IPS-15b (cell line): ENCODE results near the gene CHST11.
"Not testable (repeated sequence)": the region's sequence is repeated elsewhere in the genome, so short reads cannot be mapped to it uniquely, and the experiment has no call there.

Experiments used
- H3K27me3 ChIP-seq: one replicate; pipeline ENCODE4 v1.6.1; 2013; ENCODE audit warnings: low read length; ENCODE audit not compliant: control insufficient read depth, insufficient read depth
- H3K36me3 ChIP-seq: one replicate; pipeline ENCODE4 v1.6.1; 2013; ENCODE audit warnings: low read length; ENCODE audit not compliant: control insufficient read depth, insufficient read depth
- H3K4me1 ChIP-seq: one replicate; pipeline ENCODE4 v1.6.1; 2013; ENCODE audit warnings: mild to moderate bottlenecking, low read length; ENCODE audit not compliant: control insufficient read depth, insufficient read depth
- H3K4me3 ChIP-seq: one replicate; pipeline ENCODE4 v1.5.1; 2013; ENCODE audit warnings: low read depth, low read length
- H3K9ac ChIP-seq: one replicate; pipeline ENCODE4 v1.6.1; 2013; ENCODE audit warnings: low read depth, mild to moderate bottlenecking, low read length
- H3K9me3 ChIP-seq: one replicate; pipeline ENCODE4 v1.6.1; 2013; ENCODE audit warnings: mild to moderate bottlenecking, low read length; ENCODE audit not compliant: control insufficient read depth, insufficient read depth

Gene CHST11

DNA sequence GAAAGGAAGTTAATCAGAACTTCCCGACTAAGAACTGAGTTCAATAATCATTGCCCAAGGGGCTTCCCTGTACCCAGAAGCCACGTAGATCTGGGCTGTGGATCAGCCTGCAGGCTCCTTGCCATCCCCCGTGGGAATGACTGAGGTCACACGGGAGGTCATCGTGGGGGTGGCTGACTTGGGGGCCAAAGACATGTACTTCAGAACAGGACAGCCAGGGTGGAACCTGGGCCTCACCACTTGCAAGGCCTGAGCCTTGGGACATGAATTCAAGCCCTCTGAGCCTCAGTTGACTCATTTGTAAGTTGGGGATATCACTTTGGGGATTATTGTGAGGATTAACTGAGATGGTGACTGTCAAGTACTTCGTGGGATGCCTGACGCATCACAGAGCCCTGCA lies 280.4 kb downstream of the CHST11 start:
- Histone ChIP-seq H3K9ac (no peak overlapping the region), H3K27me3 (no peaks in the 10 kb centered on the region), H3K4me1 (no peaks in the 10 kb centered on the region), H3K4me3 (no peak overlapping the region), H3K36me3 (no peaks in the 10 kb centered on the region), H3K9me3 (no peaks in the 10 kb centered on the region)

DNA sequence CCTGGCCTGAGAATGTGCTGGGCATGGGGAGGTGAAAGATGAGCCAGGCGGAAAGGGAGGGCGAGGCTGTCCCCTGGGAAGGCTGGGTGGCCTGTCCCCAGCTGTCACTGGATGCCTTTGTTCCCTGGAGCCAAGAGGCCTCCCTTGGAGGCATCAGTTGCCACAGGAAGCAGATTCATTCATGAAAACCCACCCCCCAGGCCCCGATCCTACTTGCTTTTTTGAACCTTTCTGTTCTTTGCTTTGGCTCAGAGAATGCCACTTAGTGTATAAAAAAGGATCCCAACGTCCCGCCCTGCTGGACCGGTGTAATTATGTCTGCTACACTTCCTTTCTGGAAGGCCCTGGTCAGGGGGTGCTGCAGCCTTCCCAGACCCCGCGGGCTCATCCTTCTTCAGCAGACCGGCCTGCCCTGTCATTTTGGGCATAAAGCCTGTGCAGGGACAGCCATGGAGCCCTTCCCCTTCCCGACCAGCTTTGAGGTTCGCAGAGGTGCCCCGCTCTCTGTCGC lies 281.1 kb downstream of the CHST11 start:
- H3K27me3 ChIP-seq, result no peaks in the 10 kb centered on the region
- no peaks in the 10 kb centered on the region for H3K36me3 ChIP-seq
- H3K4me3 ChIP-seq, result no peak overlapping the region
- no peaks in the 10 kb centered on the region for H3K4me1 ChIP-seq
- H3K9ac ChIP-seq, result no peak overlapping the region
- H3K9me3 ChIP-seq, result no peaks in the 10 kb centered on the region

DNA sequence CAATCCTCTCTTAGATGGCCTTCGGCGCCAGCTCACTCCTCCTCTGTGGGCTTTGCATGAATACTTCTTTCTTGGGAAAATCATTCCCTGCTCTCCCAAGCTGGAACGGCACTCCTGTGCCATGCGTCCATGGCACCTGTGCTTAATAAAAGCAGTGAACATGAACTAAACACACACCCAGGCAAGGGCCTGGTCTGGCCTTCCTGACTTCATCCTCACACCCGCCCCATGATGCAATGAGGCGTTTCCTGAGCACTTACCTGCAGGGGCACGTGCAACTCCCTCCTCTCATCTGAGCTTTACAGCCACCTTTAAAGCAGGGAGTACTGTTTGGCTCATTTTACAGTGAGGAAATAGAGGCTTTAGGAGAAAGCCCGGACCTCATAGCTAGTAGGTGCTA lies 281.6 kb downstream of the CHST11 start:
- no peak overlapping the region for H3K9ac ChIP-seq
- no peaks in the 10 kb centered on the region for H3K9me3 ChIP-seq
- H3K4me3 ChIP-seq, result no peak overlapping the region
- no peaks in the 10 kb centered on the region for H3K27me3 ChIP-seq
- H3K4me1 ChIP-seq, result no peaks in the 10 kb centered on the region
- H3K36me3 ChIP-seq, result no peaks in the 10 kb centered on the region

DNA sequence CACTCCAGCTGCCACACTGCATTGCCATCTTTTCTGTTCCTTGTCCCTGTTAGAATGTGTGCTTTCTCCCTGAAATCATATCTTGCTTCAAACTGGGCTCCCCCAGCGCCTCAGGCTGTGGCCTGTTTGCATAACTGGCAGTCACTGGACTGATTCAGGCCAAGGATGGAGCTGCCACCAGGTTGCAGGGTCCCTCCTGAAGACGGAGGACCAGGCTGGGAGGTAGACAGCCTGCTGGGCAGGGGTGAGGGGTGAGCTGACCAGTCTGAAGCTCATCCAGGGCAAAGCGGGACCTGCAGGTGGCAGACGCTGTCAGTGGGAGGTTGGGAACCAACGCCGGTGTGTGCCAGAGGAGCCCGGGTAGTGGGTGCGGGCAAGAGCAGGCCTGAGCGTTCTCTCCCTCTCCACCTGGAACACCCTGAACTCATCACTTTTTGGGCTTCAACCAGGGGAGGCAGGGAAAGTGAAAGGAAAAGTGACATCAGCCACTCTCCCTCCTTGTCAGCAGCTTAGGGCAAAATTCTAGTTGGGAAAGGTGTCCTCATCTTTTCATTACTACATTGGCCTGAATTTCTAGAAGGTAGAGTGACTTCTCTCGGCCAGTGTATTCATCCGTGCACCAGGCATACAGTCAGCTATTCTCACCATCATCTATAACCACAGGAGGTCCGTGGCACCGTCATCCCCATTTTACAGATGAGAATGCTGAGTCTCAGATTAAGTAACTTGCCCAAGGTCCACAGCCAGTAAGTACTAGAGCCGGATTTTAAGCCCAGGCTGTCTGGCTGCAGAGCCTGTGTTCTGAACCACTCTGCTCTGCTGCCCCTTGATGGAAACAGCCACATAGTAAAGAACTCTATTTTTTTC lies 282.3 kb downstream of the CHST11 start:
- Histone ChIP-seq H3K9ac (no peak overlapping the region), H3K36me3 (no peaks in the 10 kb centered on the region), H3K4me3 (no peak overlapping the region), H3K4me1 (no peaks in the 10 kb centered on the region), H3K9me3 (no peaks in the 10 kb centered on the region), H3K27me3 (no peaks in the 10 kb centered on the region)

DNA sequence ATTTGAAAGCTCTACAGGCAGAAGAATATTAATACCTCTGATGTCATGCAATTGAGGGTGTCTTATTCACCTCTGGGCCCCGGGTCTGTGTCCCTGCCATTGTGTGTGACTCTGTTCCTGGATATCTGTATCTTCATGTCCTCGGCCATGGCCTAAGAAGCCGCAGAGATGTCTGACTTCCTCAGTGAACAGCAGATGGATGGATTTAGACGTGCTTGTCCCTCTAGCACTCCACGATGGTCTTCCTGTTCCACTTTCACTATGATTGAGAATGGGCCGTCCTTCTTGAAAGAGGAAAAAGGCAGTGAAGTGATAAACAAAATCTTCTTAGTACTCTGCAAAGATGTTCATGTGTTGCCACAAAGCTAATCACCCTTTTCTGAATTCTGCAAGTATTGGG lies 283.9 kb downstream of the CHST11 start:
- Histone ChIP-seq H3K9me3 (no peaks in the 10 kb centered on the region), H3K27me3 (no peaks in the 10 kb centered on the region), H3K4me1 (no peaks in the 10 kb centered on the region), H3K9ac (no peak overlapping the region), H3K36me3 (no peaks in the 10 kb centered on the region), H3K4me3 (no peak overlapping the region)

DNA sequence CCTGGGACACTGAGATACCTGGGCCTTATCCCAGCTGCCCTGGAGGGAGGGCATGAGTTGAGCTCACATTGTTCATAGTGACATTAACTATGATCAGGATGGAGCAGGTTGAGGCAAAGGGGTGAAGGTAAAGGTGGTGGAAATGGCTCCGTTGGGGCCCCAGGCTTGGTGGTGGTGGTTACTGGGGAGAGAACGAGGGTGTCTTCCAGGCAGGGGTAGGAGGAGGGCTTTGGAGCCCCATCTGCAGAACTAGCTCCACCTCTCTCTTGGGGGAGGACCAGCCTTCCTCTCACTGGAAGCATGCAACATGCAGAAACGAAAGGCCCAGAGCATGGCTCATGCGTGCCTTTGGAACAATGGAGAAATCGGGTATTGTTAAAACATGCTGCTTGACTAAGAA lies 284.3 kb downstream of the CHST11 start:
- H3K9me3 ChIP-seq, result no peaks in the 10 kb centered on the region

DNA sequence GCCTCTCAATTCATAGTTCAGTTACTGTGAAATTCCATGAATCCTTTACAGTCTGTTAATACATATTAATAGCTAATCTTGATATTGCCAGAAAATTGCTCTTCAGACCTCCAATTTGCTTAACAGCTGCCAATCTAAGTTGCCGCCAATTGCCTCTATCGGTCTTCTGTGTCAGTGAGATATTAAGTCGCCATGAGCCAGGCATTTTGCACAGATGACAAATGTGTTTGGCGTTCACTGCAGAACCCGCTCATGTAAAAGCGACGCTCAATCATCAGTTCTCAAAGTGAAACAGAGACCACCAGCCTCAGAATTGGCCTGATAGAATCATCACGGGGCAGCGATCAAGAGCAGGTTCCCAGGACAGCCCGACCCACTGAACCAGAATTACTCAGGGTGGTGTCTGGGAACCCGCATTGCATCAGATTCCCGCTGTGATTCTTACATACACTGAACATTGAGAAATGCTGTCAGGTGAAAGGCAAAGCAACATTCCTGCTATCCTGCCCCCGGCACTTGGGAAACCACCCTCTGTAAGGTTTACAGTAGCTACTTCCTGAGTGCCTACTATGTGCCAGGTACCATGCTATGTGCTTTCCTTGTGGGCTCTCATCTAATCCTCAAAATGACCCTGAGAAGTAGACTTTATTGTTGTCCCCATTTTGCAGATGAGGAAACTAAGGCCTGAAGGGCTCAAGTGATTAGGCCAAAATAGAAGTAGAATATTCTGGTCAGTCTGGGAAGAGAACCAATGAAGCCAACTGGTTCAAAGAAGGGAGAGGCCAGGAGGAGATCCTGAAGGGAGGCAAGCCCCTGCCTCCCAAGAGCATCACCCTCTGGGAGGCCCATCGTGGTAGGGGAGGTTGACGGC lies 285.0 kb downstream of the CHST11 start:
- Histone ChIP-seq H3K4me3 (no peak overlapping the region), H3K4me1 (no peaks in the 10 kb centered on the region), H3K9me3 (no peaks in the 10 kb centered on the region)

More for the DNA sequence above, 284.3 kb downstream of the CHST11 start:
- H3K9ac ChIP-seq, result no peak overlapping the region
- H3K36me3 ChIP-seq, result no peaks in the 10 kb centered on the region
- no peaks in the 10 kb centered on the region for H3K4me1 ChIP-seq
- no peaks in the 10 kb centered on the region for H3K27me3 ChIP-seq
- no peak overlapping the region for H3K4me3 ChIP-seq

DNA sequence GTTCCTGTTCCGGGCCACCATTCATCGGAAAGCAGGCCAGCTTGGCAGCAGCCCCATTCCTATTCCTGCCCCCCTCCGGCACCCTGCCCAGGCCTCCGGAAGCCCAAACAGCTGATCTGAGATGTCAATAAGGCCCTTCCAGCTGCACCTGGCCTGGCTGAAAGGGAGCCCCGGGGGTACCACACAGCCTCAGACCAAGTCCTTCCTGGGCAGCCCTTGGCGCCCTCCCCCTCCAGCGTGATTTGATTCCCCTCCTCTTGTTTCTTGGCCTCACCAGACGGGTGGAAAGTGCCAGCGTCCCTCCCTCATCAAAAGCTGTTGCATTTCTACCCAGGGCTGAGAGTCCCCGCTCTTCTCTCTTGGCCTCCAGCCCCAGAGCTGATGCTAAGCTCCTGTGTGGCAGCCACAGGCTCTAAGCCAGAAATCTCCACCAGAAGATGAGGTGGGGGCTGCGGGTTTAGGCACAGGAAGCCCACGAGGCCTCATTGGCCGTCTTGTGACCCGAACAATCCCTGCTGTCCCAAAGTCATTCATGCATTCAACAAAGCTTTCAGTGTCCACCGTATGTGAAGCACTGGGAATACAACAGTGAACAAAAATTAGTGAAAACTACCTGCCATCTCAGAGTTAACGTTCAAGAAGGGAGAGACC lies 285.9 kb downstream of the CHST11 start:
- Histone ChIP-seq H3K4me3 (no peak overlapping the region), H3K27me3 (no peaks in the 10 kb centered on the region), H3K36me3 (no peaks in the 10 kb centered on the region), H3K4me1 (no peaks in the 10 kb centered on the region), H3K9ac (no peak overlapping the region), H3K9me3 (no peaks in the 10 kb centered on the region)

More for the DNA sequence above, 285.0 kb downstream of the CHST11 start:
- H3K27me3 ChIP-seq, result no peaks in the 10 kb centered on the region
- H3K9ac ChIP-seq, result no peak overlapping the region
- no peaks in the 10 kb centered on the region for H3K36me3 ChIP-seq

DNA sequence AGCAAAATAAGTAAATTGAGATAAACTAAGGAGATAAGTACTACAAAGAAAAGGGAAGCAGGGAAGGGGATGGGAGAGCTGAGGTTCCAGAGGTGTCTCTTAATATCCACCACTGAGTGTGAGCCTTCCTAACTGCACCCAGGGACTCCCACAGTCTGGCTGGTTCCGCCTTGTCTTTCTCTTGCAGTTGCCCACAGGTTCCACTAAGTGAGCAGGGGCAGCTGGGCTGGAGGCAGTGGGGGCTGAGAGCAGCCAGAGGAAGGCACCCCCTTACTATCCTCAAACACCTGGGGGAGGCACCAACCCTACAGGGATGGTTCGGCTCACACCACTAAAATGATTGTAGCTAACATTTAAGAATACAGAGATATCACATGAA lies 286.4 kb downstream of the CHST11 start:
- Histone ChIP-seq H3K9me3 (no peaks in the 10 kb centered on the region), H3K27me3 (no peaks in the 10 kb centered on the region), H3K9ac (no peak overlapping the region), H3K36me3 (no peaks in the 10 kb centered on the region), H3K4me1 (peaks cover 2% of the 10 kb centered on the region), H3K4me3 (no peak overlapping the region)

DNA sequence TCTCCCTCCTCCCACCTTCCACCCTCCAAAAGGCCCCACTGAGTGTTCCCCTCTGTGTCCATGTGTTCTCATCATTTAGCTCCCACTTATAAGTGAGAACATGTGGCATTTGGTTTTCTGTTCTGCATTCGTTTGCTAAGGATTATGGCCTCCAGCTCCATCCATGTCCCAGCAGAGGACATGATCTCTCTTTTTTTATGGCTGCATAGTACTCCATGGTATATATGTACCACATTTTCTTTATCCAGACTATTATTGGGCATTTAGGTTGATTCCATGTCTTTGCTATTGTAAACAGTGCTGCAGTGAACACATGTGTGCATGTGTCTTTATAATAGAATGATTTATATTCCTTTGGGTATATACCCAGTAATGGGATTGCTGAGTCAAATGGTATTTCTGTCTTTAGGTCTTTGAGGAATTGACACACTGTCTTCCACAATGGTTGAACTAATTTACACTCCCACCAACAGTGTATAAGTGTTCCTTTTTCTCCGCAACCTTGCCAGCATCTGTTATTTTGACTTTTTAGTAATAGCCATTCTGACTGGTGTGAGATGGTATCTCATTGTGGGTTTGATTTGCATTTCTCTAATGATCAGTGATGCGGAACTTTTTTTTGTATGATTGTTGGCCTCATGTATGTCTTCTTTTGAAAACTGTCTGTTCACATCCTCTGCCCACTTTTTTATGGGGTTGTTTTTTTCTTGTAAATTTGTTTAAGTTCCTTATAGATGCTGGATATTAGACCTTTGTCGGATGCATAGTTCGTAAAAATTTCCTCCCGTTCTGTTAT lies 287.2 kb downstream of the CHST11 start:
- H3K4me1 ChIP-seq, H3K9ac ChIP-seq, H3K9me3 ChIP-seq, H3K4me3 ChIP-seq, H3K27me3 ChIP-seq, H3K36me3 ChIP-seq: not testable (repeated sequence)
